ENCODE measurements around the gene AARS2. TPM values are rescaled to one million over a fixed set of nuclear protein-coding genes. Genes with fewer than 3 reads are reported as not detected.

AARS2 gene
- total and polyA plus RNA-seq, 12 donors = 5.3 to 15.9 (median 9.7) TPM

GRCh38 chr6:44301782-44302564, 11.2 kb downstream of the AARS2 start:
- Histone ChIP-seq H3K27me3 (no peaks in the 10 kb centered on the region), H3K4me3 (no peak overlapping the region), H3K4me1 (replicated peaks in 1 of 2) (peaks cover 8 to 17% of the 10 kb centered on the region in 2 donors), H3K36me3 (replicated peaks in 1 of 2) (peaks cover 0 to 52% of the 10 kb centered on the region in 2 donors), H3K9me3 (replicated peaks in 1 of 3) (no peaks in the 10 kb centered on the region), H3K27ac (peak overlapping the region in 3 of 5 donors; percentile 43 to 79 (median 56))
- intact Hi-C loops (cut with DNase I) = no loop called here
- 49 to 74% (median 64%) methylated on average over 3 to 14 of the region's 14 CpGs for WGBS, 4 donors
- TF ChIP-seq CTCF (IDR thresholded peaks at IDR 0.05) = no peak
- peak in 1 of 2 donors; percentile 42 for TF ChIP-seq POLR2A (IDR thresholded peaks at IDR 0.05)
- DNase-seq = peak; percentile 44 to 83 (median 74)

- no peak for TF ChIP-seq POLR2A (IDR thresholded peaks at IDR 0.05)
- no peak for TF ChIP-seq CTCF (IDR thresholded peaks at IDR 0.05)
- H3K27ac ChIP-seq = no peak overlapping the region
- no peak for DNase-seq
- WGBS, 4 donors = 93 to 97% (median 96%) methylated on average over 4 to 8 of the region's 8 CpGs
- H3K27me3 ChIP-seq = peaks cover 2% of the 10 kb centered on the region
- no peaks in the 10 kb centered on the region for H3K9me3 ChIP-seq (replicated peaks in 1 of 3)
- intact Hi-C loops (cut with DNase I) = no loop called here
- H3K4me3 ChIP-seq = no peak overlapping the region
- peaks cover 0 to 43% of the 10 kb centered on the region in 2 donors for H3K36me3 ChIP-seq (replicated peaks in 1 of 2)
- peaks cover 8 to 18% of the 10 kb centered on the region in 2 donors for H3K4me1 ChIP-seq (replicated peaks in 1 of 2)
Observed at GRCh38 chr6:44301106-44301505, 12.0 kb downstream of the AARS2 start.

- peaks cover 0 to 36% of the 10 kb centered on the region in 2 donors for H3K36me3 ChIP-seq (replicated peaks in 1 of 2)
- DNase-seq = no peak
- intact Hi-C loops (cut with DNase I) = no loop called here
- no peak overlapping the region for H3K4me3 ChIP-seq
- no peaks in the 10 kb centered on the region for H3K9me3 ChIP-seq (replicated peaks in 1 of 3)
- 46 to 91% (median 84%) methylated on average over 2 to 7 of the region's 7 CpGs for WGBS, 4 donors
- peaks cover 8 to 18% of the 10 kb centered on the region in 2 donors for H3K4me1 ChIP-seq (replicated peaks in 1 of 2)
- TF ChIP-seq POLR2A (IDR thresholded peaks at IDR 0.05) (no peak), CTCF (IDR thresholded peaks at IDR 0.05) (no peak)
- H3K27me3 ChIP-seq = peaks cover 8% of the 10 kb centered on the region
- H3K27ac ChIP-seq = no peak overlapping the region
Observed at GRCh38 chr6:44300292-44300823, 12.8 kb downstream of the AARS2 start.

- no peak for DNase-seq
- Histone ChIP-seq H3K4me1 (replicated peaks in 1 of 2) (peaks cover 8 to 18% of the 10 kb centered on the region in 2 donors), H3K9me3 (replicated peaks in 1 of 3) (no peaks in the 10 kb centered on the region), H3K27ac (no peak overlapping the region), H3K27me3 (peaks cover 14% of the 10 kb centered on the region), H3K4me3 (no peak overlapping the region), H3K36me3 (replicated peaks in 1 of 2) (peaks cover 0 to 21% of the 10 kb centered on the region in 2 donors)
- 75 to 91% (median 85%) methylated on average over 3 of the region's 3 CpGs for WGBS, 4 donors
- intact Hi-C loops (cut with DNase I) = no loop called here
- TF ChIP-seq POLR2A (IDR thresholded peaks at IDR 0.05) = no peak
- TF ChIP-seq CTCF (IDR thresholded peaks at IDR 0.05) = no peak
Observed at GRCh38 chr6:44298864-44299263, 14.3 kb downstream of the AARS2 start.

Data from adrenal gland (tissue), 12 donors.